NCI-H2196 treated with DMSO at 0.1 percent for 48 hours (cell line): ENCODE measurements around the gene TST.
"Not testable (repeated sequence)": the region's sequence is repeated elsewhere in the genome, so short reads cannot be mapped to it uniquely, and the experiment has no call there.

Source experiments
- DNase-seq: peaks from one replicate; lab custom pipeline; 2025; ENCODE audit not compliant: unreplicated experiment; lab: John Stamatoyannopoulos, UW

The TST gene

DNA sequence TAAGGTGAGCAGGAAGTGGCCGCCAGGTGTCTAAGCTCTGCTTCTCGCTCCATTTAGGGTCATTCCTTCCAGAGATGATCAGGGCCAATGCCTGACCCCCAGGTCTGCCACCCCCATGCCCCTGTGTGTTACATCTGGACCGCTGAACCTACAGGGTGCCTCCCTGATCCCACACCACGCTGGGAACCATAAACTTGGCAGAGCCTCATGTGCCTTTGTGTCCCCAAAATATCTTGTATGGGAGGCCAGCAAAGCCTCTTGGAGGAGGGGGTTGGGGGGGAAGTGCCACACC is 3.7 kb downstream of the TST start:
- no peak for DNase-seq

- no peak for DNase-seq
These were observed 4.2 kb downstream of the TST start for GRCh38 chr22:37014835-37015586.

DNA sequence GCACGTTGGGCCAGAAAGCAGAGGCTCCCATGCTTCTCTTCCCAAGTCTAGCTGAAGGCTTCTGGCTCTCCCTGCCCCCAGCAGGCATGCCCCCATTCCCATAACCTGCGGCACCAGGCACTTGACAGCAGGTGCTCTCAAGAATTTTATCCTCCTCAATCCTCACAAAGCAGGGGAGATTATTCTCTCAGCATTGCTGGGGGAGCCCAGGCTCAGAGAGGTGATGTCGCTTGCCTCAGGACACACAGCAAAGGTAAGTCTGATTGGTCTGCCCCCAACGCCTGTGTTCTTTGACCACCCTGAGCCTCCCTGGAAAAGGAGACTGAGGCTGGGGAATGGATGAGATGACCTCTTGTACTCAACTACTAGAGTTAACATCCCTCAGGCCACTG is 4.8 kb downstream of the TST start:
- DNase-seq, result no peak

DNA sequence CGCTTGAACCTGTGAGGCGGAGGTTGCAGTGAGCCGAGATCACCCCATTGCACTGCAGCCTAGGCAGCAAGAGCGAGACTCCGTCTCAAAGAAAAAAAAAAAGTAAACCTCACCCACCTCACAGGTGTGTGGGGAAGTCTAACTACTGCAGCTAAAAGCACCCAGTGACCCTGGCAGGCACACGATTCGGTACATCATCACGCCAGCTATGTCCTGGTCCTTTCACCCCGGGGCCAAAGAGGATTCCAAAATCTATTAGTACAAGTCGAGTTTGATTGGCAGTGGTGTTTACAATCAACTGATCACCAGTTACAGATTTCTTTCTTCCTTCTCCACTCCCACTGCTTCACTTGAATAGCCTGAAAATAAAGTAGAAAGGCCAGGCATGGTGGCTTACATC is 6.3 kb downstream of the TST start:
- no peak for DNase-seq

DNA sequence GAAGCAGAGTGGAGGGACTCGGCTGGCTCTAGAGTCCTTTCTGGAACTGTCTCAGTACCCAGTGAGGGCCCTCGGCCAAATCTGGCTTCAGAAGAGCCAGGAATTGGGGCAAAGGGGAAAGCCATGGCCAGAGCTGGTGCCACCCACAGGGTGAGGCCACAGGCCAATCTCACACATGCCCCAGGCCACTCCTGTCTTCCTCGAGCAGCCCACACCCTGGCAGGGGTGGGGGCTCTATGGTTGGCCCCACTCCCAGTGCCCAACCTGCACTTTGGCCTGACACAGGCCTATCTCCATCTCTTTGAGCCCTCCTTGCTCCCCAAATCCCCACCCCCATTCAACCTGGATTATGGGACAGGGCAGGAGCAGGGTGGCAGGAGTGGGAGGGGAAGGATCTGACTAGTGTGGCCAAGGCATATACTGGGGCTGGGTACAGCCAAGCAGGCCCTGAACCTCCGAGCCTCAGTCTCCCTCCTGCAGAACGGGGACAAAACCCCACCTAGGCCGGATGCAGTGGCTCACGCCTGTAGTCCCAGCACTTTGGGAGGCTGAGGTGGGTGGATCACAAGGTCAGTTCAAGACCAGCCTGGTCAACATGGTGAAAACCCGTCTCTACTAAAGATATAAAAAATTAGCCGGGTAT is 6.9 kb downstream of the TST start:
- no peak for DNase-seq

GRCh38 chr22:37011472-37011871 is 7.8 kb downstream of the TST start:
- DNase-seq, result no peak

DNA sequence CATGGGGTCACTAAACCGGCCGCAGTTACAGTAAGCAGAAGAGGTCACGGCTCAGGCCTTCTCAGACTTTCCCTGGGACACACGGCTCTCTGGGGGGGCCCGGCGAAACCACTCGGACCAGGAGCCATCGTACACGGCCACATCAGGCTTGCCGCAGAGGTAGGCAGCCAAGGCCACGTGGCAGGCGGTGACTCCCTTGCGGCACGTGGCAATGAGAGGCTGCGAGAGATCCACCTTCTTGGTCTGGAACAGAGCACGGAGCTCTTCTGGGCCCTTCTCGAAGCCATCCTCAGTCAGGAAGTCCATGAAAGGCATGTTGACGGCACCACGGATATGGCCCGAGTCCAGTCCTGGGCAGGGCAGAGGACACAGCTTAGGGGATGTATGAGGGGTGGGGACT is 8.3 kb downstream of the TST start:
- no peak for DNase-seq

- DNase-seq, result no peak
These were observed 9.1 kb downstream of the TST start for GRCh38 chr22:37010174-37010573.

DNA sequence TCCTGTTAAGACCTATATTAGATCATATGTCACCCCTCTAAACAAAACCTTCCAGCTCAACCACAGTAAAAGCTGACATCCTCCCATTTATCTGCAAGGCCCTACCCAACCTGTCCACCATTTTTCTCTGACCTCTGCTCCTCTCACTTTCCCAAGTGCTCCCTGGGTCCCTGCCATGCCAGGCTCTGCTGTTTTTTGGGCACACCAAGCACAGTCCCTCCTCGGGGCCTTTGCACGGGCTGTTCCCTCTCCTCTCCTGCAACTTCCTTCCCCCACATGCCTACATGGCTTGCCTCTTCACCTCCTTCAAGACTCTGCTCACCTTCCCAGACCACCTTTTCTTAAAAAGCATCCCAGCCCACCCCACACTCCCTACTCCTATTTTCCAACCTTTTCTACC is 9.8 kb downstream of the TST start:
- DNase-seq, result no peak

GRCh38 chr22:37008365-37008764 is 10.9 kb downstream of the TST start:
- no peak for DNase-seq

DNA sequence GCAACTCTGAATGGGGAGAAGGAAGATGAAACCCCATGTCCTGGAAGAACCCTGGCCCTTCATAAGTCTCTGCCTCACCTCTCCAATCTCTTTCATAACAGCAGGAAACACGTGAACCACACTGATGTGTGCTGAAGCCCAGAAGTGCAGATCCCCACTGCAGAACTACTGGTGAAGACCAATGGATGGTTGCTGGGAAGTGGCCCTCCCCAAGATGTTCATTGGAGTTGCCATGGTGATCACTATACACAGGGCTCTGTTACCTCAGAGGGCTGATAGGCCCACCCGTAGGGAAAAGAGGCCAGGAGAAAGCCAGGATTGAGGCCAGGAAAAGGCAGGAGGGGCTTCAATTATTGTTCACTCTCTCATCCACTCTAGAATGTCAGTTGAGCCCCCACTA is 11.6 kb downstream of the TST start:
- no peak for DNase-seq

DNA sequence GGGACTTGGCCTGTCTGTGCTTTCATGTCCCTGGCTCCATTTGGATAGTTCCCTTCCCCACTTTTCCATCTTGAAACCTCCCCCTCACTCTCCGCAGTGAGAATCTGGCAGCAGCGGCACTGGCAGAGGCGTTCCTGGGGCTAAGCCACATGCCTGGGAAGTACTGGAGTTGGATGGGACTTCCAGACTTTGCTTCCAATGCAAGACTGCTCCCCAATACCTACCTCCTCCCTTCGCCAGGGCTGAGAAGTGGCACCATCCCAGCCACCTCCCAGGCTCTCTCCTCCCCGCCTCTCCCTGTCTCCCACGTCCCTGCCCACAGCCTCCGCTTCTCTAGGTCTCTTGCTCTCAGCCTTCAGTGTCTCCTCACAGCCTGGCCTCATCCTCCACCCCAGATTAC is 16.6 kb downstream of the TST start:
- DNase-seq, result no peak

- no peak for DNase-seq
These were observed 17.4 kb downstream of the TST start for GRCh38 chr22:37001826-37002225.

GRCh38 chr22:37000676-37001534 is 18.3 kb downstream of the TST start:
- no peak for DNase-seq

- DNase-seq, result no peak
These were observed 19.8 kb downstream of the TST start for GRCh38 chr22:36999463-36999862.

DNA sequence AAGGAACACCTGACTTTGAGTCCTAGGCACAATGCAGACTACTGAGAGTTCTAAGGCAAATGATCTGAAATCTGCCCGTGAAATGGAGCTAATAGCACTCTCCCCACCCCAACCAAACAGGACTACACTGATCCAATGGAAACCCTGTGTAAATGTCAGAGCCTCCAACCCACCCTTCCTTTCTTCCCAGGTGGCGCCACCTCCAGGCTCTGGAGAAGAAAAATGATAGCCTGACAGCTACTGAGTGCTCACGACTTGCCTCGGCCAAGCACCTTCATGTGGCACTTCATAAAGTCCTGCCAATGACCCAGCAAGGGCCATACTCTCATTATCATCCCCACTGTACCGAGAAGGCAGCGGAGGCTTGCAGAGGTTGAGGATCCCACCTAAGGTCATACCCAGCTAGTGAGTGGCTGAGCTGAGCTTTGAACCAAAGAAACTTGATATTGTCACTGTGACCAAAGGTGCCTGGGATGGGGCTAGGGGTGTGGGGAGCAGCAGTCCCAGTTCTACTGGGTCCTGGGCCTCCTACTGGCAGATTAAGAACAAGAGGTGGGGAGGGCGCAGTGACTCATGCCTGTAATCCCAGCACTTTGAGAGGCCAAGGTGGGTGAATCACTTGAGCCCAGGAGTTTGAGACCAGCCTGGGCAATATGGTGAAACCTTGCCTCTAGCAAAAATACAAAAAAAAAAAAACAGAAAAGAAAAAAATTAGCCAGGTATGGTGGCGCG is 20.5 kb downstream of the TST start:
- DNase-seq, result no peak

DNA sequence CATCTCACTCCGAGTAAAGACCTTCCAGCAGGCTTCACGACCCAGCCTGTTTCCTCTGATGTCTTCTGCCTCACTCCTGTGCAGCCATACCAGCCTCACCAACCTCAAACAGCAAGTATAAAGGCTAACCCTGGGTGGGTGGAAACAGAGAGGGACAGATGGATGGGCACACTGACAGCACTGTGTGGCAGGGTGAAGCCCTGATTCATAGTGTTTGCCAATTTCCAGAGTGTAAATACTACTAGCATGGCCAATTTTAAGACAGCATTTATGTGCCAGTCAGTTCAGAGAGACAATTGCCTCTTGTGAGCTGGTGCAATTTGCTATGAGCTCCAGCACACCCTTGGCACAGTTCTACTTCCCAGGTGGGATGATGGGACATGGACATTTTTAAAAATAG is 21.5 kb downstream of the TST start:
- no peak for DNase-seq

GRCh38 chr22:36991206-36991605 is 28.0 kb downstream of the TST start:
- DNase-seq, result no peak

GRCh38 chr22:36990457-36990856 is 28.8 kb downstream of the TST start:
- no peak for DNase-seq

DNA sequence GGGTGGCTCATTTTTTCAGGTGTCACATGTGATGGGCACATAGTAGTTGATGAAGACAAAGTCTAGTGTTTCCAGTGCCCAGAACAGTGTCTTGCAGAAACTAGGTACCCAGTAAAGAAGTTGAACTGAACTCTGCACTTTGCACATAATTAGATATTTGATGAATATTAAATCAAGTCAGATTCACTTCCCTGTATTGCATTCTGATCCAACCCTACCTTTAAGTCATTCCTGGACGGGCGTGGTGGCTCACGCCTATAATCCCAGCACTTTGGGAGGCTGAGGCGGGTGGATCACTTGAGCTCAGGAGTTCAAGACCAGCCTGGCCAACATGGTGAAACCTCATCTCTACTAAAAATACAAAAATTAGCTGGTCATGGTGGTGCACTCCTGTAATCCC is 30.2 kb downstream of the TST start:
- DNase-seq, result not testable (repeated sequence)

- DNase-seq, result no peak
These were observed 31.0 kb downstream of the TST start for GRCh38 chr22:36988075-36988832.
